ENCODE measurements around the gene CASR. TPM values are rescaled to one million over a fixed set of nuclear protein-coding genes. Genes with fewer than 3 reads are reported as not detected.

The CASR gene
- total and polyA plus RNA-seq, 2 of the 4 experiments (the other 2 are of a cell fraction), result not detected

DNA sequence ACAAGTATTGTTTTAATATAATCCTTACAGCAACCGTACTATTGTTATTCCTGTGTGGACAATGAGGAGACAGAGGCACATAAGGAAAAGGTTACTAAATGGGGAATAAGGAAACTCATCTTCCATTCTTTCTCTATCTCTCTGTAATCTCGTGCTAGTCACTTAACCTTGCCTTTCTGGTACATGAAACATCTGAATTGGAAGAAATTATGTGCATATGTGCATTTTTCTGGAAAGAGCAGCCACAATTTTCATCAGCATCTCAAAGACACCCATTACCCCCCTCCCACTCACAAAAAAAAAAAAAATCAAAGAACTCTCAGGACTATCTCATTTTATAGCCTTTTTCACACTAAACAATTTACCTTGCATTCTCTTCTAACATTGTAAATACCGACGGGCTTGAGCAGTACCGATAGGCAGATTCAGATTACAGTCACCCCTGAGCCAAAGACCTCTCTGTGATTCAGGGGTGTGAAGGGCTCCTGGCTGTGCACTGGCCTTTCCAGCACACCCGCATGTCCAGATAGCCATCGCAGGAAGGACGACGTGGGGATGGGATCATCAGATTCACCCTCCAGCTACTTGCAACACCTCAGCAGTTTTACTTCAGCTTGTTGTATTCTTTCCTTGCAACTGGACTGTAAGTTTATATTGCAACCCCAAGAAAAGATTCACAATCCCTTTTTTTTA, 48.1 kb downstream of the CASR start:
- Histone ChIP-seq H3K4me2 (ENCODE audit: low read depth, low read length) (no peak overlapping the region), H3K79me1 (ENCODE audit: low read depth in 1 of 2, low read length in 2 of 2) (no peaks in the 10 kb centered on the region), H3K23ac (ENCODE audit: low read depth, low read length) (no peak overlapping the region), H3K9me3 (ENCODE audit: control insufficient read depth, insufficient read depth, low read length) (no peaks in the 10 kb centered on the region), H3K14ac (replicated peaks; ENCODE audit: low read depth, low read length) (no peak overlapping the region), H2AK9ac (replicated peaks; ENCODE audit: low read depth, low read length, poor library complexity) (no peak overlapping the region), H4K5ac (ENCODE audit: low read depth, low read length) (no peak overlapping the region), H3K4ac (ENCODE audit: low read depth, low read length) (no peak overlapping the region), H3K18ac (ENCODE audit: low read depth, low read length) (no peak overlapping the region), H3K4me1 (ENCODE audit: control insufficient read depth, insufficient read depth, low read length) (no peaks in the 10 kb centered on the region), H3K56ac (ENCODE audit: extremely low read depth, insufficient read depth, low read length) (no peak overlapping the region), H2BK20ac (ENCODE audit: low read depth, low read length) (no peak overlapping the region), H3K27ac (ENCODE audit: insufficient read depth, low read length) (no peak overlapping the region), H4K8ac (ENCODE audit: low read depth in 2 of 2, low read length in 2 of 2) (no peak overlapping the region), H3K9me1 (ENCODE audit: insufficient read depth, low read length) (no peaks in the 10 kb centered on the region), H4K91ac (ENCODE audit: insufficient read depth, low read depth, low read length) (no peak overlapping the region), H4K20me1 (ENCODE audit: insufficient read depth, low read length) (no peaks in the 10 kb centered on the region), H3K4me3 (ENCODE audit: insufficient read depth, low read depth, low read length) (no peak overlapping the region), H2BK5ac (ENCODE audit: low read depth, low read length, poor library complexity, severe bottlenecking) (no peak overlapping the region), H2AK5ac (ENCODE audit: low read depth, low read length) (no peak overlapping the region), H3K9ac (ENCODE audit: low read depth, low read length) (no peak overlapping the region), H2BK120ac (ENCODE audit: low read depth, low read length) (no peak overlapping the region), H2AFZ (replicated peaks; ENCODE audit: low read length, poor library complexity) (no peak overlapping the region), H3K27me3 (ENCODE audit: control insufficient read depth, insufficient read depth, low read length) (peaks cover 7% of the 10 kb centered on the region), H2BK15ac (ENCODE audit: low read depth, low read length) (no peak overlapping the region), H3K36me3 (ENCODE audit: control insufficient read depth, insufficient read depth, low read length) (no peaks in the 10 kb centered on the region)
- BruUV-seq (replicated peaks), result no TSS peak
- intact Hi-C loops (cut with micrococcal nuclease) (no loop called here), dilution Hi-C loops (cut with HindIII; ENCODE audit: low sequenced_read_pairs, unreplicated experiment) (no loop called here), in situ Hi-C loops (cut with MboI; ENCODE audit: low sequenced_read_pairs) (no loop called here)
- ATAC-seq (ENCODE audit: low read depth), result no peak
- TF ChIP-seq CHD1 (IDR thresholded peaks at IDR 0.05; ENCODE audit: low read depth, low read length) (no peak), MAFK (IDR thresholded peaks at IDR 0.05; ENCODE audit: low read depth, low read length) (no peak), FOS (IDR thresholded peaks at IDR 0.05; ENCODE audit: low read depth, low read length) (no peak), MXI1 (IDR thresholded peaks at IDR 0.05; ENCODE audit: borderline replicate concordance, low read depth, low read length) (no peak), POLR2A (IDR thresholded peaks at IDR 0.05; ENCODE audit: low read depth, low read length) (no peak), RAD21 (IDR thresholded peaks at IDR 0.05; ENCODE audit: low read length) (no peak)
- TF ChIP-seq, protein P1, sequence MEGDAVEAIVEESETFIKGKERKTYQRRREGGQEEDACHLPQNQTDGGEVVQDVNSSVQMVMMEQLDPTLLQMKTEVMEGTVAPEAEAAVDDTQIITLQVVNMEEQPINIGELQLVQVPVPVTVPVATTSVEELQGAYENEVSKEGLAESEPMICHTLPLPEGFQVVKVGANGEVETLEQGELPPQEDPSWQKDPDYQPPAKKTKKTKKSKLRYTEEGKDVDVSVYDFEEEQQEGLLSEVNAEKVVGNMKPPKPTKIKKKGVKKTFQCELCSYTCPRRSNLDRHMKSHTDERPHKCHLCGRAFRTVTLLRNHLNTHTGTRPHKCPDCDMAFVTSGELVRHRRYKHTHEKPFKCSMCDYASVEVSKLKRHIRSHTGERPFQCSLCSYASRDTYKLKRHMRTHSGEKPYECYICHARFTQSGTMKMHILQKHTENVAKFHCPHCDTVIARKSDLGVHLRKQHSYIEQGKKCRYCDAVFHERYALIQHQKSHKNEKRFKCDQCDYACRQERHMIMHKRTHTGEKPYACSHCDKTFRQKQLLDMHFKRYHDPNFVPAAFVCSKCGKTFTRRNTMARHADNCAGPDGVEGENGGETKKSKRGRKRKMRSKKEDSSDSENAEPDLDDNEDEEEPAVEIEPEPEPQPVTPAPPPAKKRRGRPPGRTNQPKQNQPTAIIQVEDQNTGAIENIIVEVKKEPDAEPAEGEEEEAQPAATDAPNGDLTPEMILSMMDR (conservative IDR thresholded peaks at IDR 0.05; ENCODE audit: low read depth, low read length), result no peak
- TF ChIP-seq, protein P2, sequence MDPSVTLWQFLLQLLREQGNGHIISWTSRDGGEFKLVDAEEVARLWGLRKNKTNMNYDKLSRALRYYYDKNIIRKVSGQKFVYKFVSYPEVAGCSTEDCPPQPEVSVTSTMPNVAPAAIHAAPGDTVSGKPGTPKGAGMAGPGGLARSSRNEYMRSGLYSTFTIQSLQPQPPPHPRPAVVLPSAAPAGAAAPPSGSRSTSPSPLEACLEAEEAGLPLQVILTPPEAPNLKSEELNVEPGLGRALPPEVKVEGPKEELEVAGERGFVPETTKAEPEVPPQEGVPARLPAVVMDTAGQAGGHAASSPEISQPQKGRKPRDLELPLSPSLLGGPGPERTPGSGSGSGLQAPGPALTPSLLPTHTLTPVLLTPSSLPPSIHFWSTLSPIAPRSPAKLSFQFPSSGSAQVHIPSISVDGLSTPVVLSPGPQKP (IDR thresholded peaks at IDR 0.05; ENCODE audit: borderline replicate concordance, low read depth, low read length), result no peak
- TF ChIP-seq, protein P3, sequence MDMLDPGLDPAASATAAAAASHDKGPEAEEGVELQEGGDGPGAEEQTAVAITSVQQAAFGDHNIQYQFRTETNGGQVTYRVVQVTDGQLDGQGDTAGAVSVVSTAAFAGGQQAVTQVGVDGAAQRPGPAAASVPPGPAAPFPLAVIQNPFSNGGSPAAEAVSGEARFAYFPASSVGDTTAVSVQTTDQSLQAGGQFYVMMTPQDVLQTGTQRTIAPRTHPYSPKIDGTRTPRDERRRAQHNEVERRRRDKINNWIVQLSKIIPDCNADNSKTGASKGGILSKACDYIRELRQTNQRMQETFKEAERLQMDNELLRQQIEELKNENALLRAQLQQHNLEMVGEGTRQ (IDR thresholded peaks at IDR 0.05; ENCODE audit: low read depth, low read length), result no peak
- no CpG with 5 or more reads among the region's 9 CpGs for WGBS, 2 experiments (ENCODE audit: extremely low coverage in 2 of 2, insufficient read length in 1 of 2)
- DNase-seq, result no peak
- CTCF ChIA-PET, result no interaction called here
- POLR2A ChIA-PET (ENCODE audit: unreplicated experiment), result no interaction called here

Measured in IMR-90 (cell line).